Urinary bladder (tissue), 4 donors: ENCODE measurements around the gene PSMG1. TPM values are rescaled to one million over a fixed set of nuclear protein-coding genes. Genes with fewer than 3 reads are reported as not detected.

ENCODE experiments used
- DNase-seq: peaks from one replicate; pipeline ENCODE4 v3.0.0-alpha.2; 2015; ENCODE audit errors: extremely low spot score
- H3K27ac ChIP-seq: one replicate; pipeline ENCODE4 v1.5.1; 2013; ENCODE audit warnings: low read depth, mild to moderate bottlenecking, moderate library complexity
- H3K36me3 ChIP-seq: one replicate; pipeline ENCODE4 v1.6.1; 2013; ENCODE audit warnings: mild to moderate bottlenecking, moderate library complexity; ENCODE audit not compliant: insufficient read depth
- H3K4me1 ChIP-seq: one replicate; pipeline ENCODE4 v1.6.1; 2013; ENCODE audit warnings: mild to moderate bottlenecking, moderate library complexity; ENCODE audit not compliant: insufficient read depth
- H3K4me3 ChIP-seq: one replicate; pipeline ENCODE4 v1.5.1; 2013; ENCODE audit warnings: low read depth, low read length
- WGBS: extraction: QIAGEN DNeasy Blood & Tissue Kit; methylation state at CpG from one replicate; pipeline ENCODE4 v1.1.7; 2013; 5-methylcytosine and 5-hydroxymethylcytosine counted together
- polyA plus RNA-seq: library from polyadenylated mRNA; stranded (reverse); fragments of 200-250 nt; gene quantifications from one replicate; pipeline ENCODE4 v1.2.3, GENCODE V29; 2013
- total RNA-seq: library from RNA; depleted of rRNA; stranded (reverse); fragments of >200 nt; gene quantifications from one replicate; pipeline ENCODE4 v1.2.3, GENCODE V29; 2014
- donor health status: healthy with polysubstance abuse.
- donor health status: healthy.

Gene PSMG1
- total and polyA plus RNA-seq, 2 donors, result 23.5 to 28.3 TPM

GRCh38 chr21:39204134-39204533 lies 20.9 kb upstream of the PSMG1 start:
- H3K4me1 ChIP-seq, result peaks cover 2% of the 10 kb centered on the region
- DNase-seq, result no peak
- peaks cover 13% of the 10 kb centered on the region for H3K36me3 ChIP-seq
- 91% methylated on average over 1 of the region's 1 CpG for WGBS
- H3K27ac ChIP-seq, result no peak overlapping the region
- H3K4me3 ChIP-seq, result no peak overlapping the region

- Histone ChIP-seq H3K27ac (no peak overlapping the region), H3K36me3 (peaks cover 11% of the 10 kb centered on the region), H3K4me1 (no peaks in the 10 kb centered on the region), H3K4me3 (no peak overlapping the region)
- no peak for DNase-seq
- WGBS, result 84% methylated on average over 2 of the region's 2 CpGs
Observed at GRCh38 chr21:39198800-39199199, 15.5 kb upstream of the PSMG1 start.

- peaks cover 8% of the 10 kb centered on the region for H3K36me3 ChIP-seq
Observed at GRCh38 chr21:39197448-39198233, 14.4 kb upstream of the PSMG1 start.

GRCh38 chr21:39196838-39197237 lies 13.6 kb upstream of the PSMG1 start:
- no peak overlapping the region for H3K4me3 ChIP-seq
- no peak for DNase-seq
- H3K27ac ChIP-seq, result no peak overlapping the region
- H3K36me3 ChIP-seq, result peaks cover 8% of the 10 kb centered on the region
- no peaks in the 10 kb centered on the region for H3K4me1 ChIP-seq
- WGBS, result 94% methylated on average over 1 of the region's 1 CpG

More at GRCh38 chr21:39197448-39198233, 14.4 kb upstream of the PSMG1 start:
- WGBS, result 82% methylated on average over 5 of the region's 5 CpGs
- H3K27ac ChIP-seq, result no peak overlapping the region
- no peaks in the 10 kb centered on the region for H3K4me1 ChIP-seq
- no peak for DNase-seq
- H3K4me3 ChIP-seq, result no peak overlapping the region

GRCh38 chr21:39196310-39196709 lies 13.1 kb upstream of the PSMG1 start:
- WGBS, result 89% methylated on average over 7 of the region's 7 CpGs
- H3K4me1 ChIP-seq, result no peaks in the 10 kb centered on the region
- DNase-seq, result no peak
- H3K4me3 ChIP-seq, result no peak overlapping the region
- peaks cover 8% of the 10 kb centered on the region for H3K36me3 ChIP-seq
- no peak overlapping the region for H3K27ac ChIP-seq

- Histone ChIP-seq H3K4me1 (no peaks in the 10 kb centered on the region), H3K27ac (no peak overlapping the region), H3K4me3 (no peak overlapping the region), H3K36me3 (peaks cover 5% of the 10 kb centered on the region)
- WGBS, result 90% methylated on average over 1 of the region's 1 CpG
- DNase-seq, result no peak
Observed at GRCh38 chr21:39193380-39193779, 10.1 kb upstream of the PSMG1 start.

GRCh38 chr21:39189857-39190604 lies 6.8 kb upstream of the PSMG1 start:
- no peaks in the 10 kb centered on the region for H3K36me3 ChIP-seq
- H3K4me3 ChIP-seq, result no peak overlapping the region
- no peak for DNase-seq
- no peak overlapping the region for H3K27ac ChIP-seq
- no peaks in the 10 kb centered on the region for H3K4me1 ChIP-seq

- Histone ChIP-seq H3K4me3 (no peak overlapping the region), H3K4me1 (no peaks in the 10 kb centered on the region), H3K27ac (no peak overlapping the region), H3K36me3 (no peaks in the 10 kb centered on the region)
- DNase-seq, result no peak
- WGBS, result 90% methylated on average over 2 of the region's 2 CpGs
Observed at GRCh38 chr21:39188521-39189139, 5.4 kb upstream of the PSMG1 start.

GRCh38 chr21:39187141-39187540 lies 3.9 kb upstream of the PSMG1 start:
- WGBS, result 46% methylated on average over 5 of the region's 5 CpGs
- no peak for DNase-seq
- no peak overlapping the region for H3K27ac ChIP-seq
- H3K4me3 ChIP-seq, result no peak overlapping the region
- no peaks in the 10 kb centered on the region for H3K36me3 ChIP-seq
- no peaks in the 10 kb centered on the region for H3K4me1 ChIP-seq

GRCh38 chr21:39186676-39187075 lies 3.4 kb upstream of the PSMG1 start:
- H3K4me1 ChIP-seq, result no peaks in the 10 kb centered on the region
- DNase-seq, result no peak
- H3K4me3 ChIP-seq, result no peak overlapping the region
- no peak overlapping the region for H3K27ac ChIP-seq
- no peaks in the 10 kb centered on the region for H3K36me3 ChIP-seq

- no peak for DNase-seq
- H3K4me3 ChIP-seq, result no peak overlapping the region
- no peaks in the 10 kb centered on the region for H3K4me1 ChIP-seq
- H3K27ac ChIP-seq, result no peak overlapping the region
- 79% methylated on average over 2 of the region's 2 CpGs for WGBS
- no peaks in the 10 kb centered on the region for H3K36me3 ChIP-seq
Observed at GRCh38 chr21:39185157-39185556, 1.9 kb upstream of the PSMG1 start.

- Histone ChIP-seq H3K4me3 (peak overlapping the region; percentile 64), H3K27ac (peak overlapping the region; percentile 79), H3K36me3 (no peaks in the 10 kb centered on the region), H3K4me1 (no peaks in the 10 kb centered on the region)
- 4% methylated on average over 22 of the region's 22 CpGs for WGBS
- DNase-seq, result peak; percentile 32
Observed at GRCh38 chr21:39184050-39184980, 1.1 kb upstream of the PSMG1 start.
